GM18873 (cell line): Measurements from ENCODE around the gene SLCO3A1.

ENCODE experiments used
- ATAC-seq: cut with Tn5 transposase; IDR thresholded peaks from one replicate; pipeline ENCODE4 v1.9.1; 2021; ENCODE audit warnings: mild to moderate bottlenecking, moderate library complexity, moderate number of reproducible peaks; ENCODE audit not compliant: unreplicated experiment, low FRiP score

The SLCO3A1 gene

DNA sequence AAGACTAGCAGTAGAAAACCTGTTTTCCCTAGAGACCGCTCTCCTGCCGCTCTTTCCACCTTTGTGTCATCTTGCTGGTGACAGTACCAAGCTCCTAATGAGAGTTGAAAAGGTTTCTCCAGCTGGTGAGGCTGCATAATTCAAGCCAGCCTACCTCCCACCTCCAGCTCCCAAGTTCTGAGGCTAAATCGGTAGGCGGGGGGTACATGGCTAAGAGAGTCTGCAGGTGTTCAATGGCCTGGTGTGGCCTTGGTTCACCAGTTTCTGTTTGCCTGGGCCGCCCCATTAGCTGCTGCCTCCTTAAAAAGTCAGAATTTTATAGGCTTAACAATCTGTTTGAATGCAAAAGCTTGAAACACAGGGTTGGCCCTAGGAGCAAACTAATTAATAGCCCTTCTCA lies 262.8 kb downstream of the SLCO3A1 start:
- ATAC-seq, result no peak

DNA sequence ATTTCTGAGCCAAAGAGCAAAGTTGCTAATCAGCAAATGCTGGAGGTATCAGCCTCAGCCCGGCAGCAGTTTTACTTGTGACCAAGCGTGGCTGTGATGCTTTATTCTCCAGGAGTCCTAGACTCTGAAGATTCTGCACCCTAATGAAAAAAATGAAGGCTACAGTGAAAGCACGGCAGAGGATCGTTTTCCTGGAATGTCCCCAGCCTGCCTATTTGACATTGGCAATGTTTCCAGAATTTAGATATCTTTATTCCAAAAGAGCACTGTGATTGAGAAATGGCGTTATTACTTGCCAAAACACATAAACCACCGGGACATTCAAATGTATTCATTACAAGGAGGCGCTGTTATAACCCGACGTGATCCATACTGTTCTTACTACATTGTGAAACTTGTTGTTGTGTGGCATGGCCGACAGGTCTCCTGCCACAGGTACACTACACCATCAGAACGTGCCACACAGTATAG lies 263.8 kb downstream of the SLCO3A1 start:
- ATAC-seq, result no peak

- ATAC-seq, result no peak
Measured at GRCh38 chr15:92118162-92118935, 264.8 kb downstream of the SLCO3A1 start.

DNA sequence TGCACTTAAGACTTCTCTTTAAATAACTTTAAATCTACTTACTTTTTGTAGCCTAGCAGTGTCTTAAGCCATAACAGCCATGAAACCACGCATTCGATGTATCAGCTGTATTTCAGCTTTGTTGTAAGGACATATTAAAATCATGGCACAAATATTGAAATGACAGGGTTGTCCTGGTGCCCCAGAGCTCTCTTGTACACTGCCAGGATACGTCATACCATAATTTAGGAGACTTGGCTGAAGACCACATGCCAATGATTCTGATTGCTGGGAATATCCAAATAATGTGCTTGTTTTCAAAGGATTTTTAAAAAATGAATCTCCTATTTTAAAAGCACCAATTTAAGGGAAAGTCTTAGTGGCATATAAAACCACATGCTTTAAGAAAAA lies 265.4 kb downstream of the SLCO3A1 start:
- no peak for ATAC-seq

GRCh38 chr15:92120094-92120795 lies 266.7 kb downstream of the SLCO3A1 start:
- ATAC-seq, result no peak

DNA sequence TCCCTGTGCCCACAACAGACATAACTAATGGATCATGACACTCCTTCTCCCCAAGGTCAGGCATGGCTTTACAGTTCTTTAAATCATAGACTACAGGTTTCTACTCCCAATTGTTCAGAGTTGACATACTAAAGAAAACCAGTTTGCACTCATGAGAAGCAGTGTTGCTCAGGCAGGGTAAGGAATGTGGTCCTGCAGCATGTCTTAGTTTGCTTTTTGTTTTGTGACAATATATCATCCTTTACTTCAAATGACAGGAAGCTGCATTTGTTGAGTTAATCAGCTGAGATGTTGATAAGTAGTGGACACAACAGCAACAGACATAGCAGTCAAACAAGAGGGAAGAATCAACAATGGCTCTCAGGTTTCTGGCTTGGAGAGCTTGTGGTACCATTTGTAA lies 267.5 kb downstream of the SLCO3A1 start:
- no peak for ATAC-seq

DNA sequence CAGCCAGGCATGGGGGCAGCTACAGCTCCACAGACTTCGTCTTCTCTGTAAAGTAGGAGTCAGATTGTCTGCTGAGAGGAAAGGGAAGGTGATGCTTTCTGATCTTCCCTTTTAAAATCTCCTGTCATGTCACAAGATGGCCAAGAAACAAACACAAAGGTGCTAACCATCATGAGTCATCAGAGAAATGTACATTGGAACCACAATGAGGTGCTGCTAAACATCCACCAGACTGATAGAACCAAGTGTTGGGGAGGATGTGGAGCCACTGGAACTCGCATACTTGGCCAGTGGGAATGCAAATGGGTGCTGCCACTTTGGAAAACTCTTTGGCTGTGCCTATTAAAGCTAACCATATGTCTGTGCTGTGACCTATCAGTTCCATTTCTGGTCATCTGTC lies 268.8 kb downstream of the SLCO3A1 start:
- ATAC-seq, result no peak

DNA sequence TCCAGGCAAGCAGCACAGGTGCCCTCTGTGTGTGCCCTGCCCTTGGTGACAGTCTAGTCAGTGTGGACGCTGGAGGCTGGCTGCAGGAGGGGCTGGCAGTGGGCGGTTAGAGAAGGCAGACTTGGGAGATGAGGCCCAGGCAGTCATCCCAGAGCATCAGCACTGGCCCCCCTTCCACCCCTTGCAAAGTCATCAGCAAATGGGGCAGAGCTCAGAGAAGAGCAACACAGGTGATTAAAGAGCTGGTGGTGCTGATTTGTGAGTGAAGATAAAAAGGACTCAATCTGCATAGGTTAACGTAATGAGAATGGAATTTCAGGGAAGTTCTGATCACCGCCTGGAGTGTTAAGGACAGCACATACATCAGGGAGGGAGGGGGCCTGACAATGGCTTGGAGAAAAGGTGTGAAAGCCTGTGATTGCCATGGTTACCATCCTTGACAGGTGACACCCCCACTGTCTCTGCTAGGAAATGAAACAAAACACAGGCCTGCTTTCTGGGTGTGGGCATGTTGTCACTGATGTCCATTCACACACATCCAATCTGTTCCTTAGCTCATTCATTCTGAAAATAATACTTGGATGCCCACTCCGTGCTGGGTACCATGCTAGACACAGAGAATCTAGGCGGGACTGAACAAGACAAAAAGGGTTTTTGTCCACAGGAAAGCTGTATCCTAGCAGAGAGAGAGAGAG lies 270.6 kb downstream of the SLCO3A1 start:
- ATAC-seq, result no peak

DNA sequence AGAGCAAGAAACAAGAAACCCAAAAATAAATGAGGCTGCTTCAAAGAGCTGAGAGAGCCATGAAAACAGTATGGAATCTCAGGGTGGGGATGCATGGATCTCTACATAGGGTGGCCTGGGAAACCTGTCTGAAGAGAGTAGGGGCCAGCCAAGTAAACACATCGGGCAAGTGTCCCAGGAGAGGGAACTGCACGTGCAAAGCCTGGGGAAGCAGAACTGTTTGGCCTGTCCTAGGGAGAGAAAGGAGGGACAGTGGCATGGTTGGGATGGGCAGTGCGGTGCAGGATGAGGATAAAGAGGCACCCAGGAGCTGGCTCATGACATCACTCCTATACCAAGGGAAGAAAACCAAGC lies 271.1 kb downstream of the SLCO3A1 start:
- no peak for ATAC-seq

GRCh38 chr15:92128788-92129187 lies 275.3 kb downstream of the SLCO3A1 start:
- no peak for ATAC-seq

- ATAC-seq, result no peak
Measured at GRCh38 chr15:92130244-92130643, 276.7 kb downstream of the SLCO3A1 start.

DNA sequence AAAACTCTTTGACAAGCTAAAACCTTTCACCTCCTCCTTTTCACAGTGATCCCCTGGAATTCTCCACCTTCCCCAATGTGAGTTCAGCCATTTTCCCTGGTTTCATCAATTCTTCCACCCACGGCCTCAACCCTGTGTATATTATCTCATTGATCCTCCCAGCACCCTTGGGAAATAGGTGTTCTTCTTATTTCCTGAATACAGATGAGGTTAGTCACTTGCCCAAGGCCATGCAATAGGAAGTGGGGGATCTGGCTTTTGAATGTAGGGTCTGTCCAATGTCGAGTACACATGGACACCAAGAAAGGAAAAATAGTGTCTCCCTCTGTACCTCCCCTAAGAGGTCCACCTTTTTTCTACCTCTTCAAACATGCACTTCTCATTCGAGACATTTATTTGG lies 277.4 kb downstream of the SLCO3A1 start:
- ATAC-seq, result no peak

GRCh38 chr15:92132982-92133755 lies 279.7 kb downstream of the SLCO3A1 start:
- no peak for ATAC-seq

DNA sequence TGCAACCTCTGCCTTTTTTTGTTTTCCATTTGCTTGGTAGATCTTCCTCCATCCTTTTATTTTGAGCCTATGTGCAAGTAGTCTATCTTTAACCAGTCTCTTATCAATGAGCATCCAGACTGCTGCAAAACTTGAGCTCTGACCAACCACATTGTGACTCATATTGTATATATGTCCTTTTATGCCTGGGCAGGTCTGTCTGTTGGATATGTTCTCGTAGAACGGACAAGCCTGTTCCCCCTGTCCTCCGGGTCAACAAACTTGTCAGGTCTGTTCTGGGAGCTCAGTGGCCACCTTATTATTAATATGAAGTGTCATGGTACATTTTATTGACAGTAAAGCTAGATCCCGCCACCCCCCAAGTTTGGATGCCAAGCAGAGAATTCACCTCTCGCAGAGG lies 287.3 kb downstream of the SLCO3A1 start:
- ATAC-seq, result no peak

DNA sequence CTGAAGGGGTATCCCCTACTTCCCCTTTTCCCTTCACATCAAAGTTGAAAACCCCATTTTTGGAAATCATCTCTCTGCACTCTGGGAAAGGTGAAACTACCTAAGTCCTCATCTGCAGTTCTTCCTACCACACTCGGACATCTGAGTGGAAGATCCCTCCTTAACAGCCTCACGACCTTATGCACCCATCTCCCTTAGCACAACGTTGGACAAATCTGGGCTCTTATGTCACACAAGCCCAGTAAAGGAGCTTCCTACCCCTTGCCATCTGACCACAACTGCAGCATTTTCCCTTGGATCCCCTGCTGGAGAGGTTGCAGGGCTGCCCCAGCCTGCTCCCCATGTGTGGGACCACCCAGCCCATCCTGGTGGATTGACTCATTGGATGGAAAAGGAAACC lies 288.1 kb downstream of the SLCO3A1 start:
- no peak for ATAC-seq

DNA sequence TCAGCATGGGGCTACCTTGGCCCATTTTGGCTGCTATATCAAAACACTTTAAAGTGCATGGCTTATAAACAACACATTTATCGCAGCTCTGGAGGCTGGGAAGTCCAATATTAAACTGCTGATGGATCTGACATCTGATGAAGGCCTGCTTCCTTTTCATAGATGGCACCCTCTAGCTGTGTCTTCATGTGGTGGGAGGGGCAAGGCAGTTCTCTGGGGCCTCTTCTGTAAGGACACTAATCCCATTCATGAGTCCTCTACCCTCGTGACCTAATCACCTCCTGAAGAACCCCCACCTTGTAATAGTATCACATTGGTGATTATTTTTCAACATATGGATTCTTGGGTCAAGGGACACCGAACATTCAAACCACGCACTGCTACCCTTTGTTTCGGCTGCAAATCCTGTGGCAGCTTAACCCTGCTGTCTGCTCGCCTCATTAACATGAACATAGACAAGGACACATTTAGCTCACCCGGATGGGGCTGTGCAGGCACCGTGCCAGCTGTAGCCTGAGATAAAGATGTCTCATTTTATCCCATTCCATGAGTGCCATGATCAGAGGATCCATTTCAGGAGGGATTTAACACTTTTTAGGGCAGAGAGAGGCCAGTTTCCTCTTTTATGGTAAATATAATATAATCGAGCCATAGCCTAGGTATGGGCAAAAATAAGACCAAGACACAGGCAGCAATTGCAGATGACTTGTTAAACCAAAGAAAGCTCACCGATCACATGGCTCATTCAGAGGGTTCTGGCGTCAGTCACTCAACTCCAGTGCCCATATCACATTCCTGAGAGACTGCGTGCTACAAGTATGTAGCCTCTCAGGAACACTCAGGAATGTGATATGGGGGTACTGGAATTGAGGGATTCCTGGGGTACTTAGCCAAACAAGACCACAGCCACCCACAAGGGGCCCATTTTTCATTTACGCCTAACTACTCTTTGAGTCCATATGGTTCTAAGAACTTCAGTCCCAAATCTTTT lies 289.0 kb downstream of the SLCO3A1 start:
- ATAC-seq, result no peak

GRCh38 chr15:92143765-92144164 lies 290.3 kb downstream of the SLCO3A1 start:
- no peak for ATAC-seq

GRCh38 chr15:92146511-92147150 lies 293.1 kb downstream of the SLCO3A1 start:
- ATAC-seq, result no peak

GRCh38 chr15:92149029-92149428 lies 295.5 kb downstream of the SLCO3A1 start:
- no peak for ATAC-seq
